NCI-H1048 (cell line): ENCODE results near the gene IGFBPL1.
"Not testable (repeated sequence)": the region's sequence is repeated elsewhere in the genome, so short reads cannot be mapped to it uniquely, and the experiment has no call there.

Experiments used
- DNase-seq: peaks from one replicate; lab custom pipeline; 2025; lab: John Stamatoyannopoulos, UW

IGFBPL1 gene

DNA sequence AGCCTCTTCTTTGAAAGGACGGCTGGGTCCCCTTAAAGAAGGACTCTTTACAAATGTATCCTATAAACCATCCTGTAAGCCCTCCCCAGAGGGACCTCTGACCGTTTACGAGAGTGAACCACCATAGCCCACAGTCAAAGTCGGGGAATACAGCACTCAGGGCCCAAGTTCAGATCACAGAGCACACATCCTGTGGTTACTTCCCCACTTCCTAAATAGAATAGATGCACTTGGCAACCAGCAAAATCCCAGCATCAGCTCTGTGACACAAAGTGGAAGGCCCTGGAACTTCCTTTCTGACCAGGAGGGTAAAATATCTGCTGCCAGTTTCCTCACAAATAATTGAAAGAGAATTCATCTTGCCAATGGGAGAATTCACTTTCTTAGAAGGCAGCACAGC, 6.9 kb upstream of the IGFBPL1 start:
- DNase-seq: no peak

DNA sequence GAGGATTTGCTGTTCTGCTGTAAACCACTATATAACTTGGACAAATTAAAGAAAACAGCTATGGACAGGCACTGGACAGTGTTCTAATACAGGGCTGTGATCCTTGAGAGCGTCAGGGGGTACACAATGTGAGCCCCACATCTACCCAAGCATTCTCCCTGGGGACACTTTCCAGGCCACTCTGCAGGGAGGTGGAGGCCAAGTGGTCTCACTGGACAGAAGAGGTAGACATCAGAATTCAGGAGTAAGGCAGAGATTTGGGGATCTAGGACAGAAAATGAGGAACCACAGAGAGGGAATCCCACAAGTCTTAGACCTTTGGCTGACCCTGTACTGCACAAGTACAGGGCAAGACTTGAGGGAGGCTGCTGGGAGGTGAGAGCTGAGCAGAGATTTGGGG, 3.8 kb upstream of the IGFBPL1 start:
- DNase-seq: no peak

DNA sequence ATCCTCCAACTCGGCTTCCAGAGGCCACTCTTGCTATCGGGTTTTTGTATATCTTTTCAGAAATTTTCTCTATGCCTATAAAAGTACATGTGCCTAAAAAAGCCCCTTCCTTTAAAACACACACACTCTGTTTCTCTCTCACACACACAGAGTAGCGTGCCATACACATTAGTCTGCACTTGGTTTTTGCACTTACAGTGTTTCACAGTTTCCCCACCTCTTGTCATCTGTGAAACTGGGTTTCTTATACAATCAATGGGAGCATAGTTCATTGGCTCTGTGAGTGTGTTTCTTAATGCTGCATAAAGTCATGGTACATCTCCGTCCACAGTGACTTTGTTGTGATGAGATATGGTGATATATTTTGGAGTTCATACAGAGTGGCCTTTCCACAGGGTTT, 664 bp upstream of the IGFBPL1 start:
- no peak for DNase-seq

DNA sequence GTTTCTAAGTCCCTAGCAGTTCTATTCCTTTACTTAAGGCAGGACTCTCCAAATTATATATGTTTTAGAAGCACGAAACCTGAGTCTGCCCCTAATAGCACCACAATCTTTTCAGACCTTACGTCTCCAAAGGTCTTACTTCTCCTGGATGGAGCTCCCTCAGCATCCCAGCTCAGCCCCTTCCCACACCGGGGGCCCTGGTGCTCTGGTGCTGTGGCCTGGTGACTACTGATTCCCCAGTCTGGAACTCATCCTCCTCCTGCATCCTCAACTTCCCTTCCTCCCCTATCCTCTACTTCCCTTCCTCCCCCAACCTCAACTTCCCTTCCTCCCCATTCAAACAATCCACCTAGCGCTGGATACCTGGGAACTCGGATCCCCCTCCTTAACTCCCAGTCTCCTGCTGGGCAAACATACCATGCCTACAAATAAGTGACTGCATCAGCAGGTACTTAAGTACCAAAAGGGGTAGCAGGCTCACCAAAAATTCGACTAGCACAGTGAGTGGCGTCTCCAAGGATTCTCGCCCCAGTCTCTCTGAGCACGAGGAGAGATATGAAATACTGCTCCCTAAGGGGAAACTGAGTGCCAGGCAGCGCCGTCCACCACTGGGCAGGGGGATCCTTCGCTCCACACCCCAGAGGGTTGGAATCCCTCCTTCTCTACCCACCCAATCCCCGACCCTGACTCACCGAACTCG, 831 bp downstream of the IGFBPL1 start:
- no peak for DNase-seq

DNA sequence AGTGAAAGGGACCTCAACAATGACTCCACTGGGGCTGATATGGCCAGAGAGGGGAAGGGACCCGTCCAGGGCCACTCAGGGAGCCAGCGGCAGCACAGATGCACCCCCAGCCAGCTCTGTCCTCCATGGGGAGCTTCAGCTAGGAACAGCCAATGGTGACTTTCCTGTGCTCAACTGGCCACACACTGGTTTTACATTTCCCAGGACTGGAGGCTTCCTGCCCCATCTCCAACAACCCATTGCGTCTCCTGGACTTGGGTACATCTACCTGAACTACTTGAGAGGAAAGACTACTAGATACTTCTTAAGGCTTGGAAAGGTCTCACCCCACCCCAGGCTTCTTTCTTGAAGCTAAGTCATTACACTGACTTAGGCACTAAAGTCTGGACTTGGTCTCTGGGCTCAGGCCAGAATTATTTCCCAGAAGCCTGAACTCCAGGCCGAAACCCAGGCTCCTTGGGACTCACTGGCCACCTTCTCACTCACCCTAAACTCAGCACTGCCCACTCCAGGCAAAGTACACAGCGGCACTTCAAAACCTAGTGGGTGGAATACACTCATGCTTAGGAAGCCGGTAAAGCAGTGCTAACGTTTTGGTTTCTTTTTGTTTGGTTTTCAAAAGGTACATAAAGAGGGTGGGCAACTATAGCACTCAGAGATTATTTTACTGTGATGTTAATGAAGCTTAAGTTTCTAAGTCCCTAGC, 1.5 kb downstream of the IGFBPL1 start:
- no peak for DNase-seq

DNA sequence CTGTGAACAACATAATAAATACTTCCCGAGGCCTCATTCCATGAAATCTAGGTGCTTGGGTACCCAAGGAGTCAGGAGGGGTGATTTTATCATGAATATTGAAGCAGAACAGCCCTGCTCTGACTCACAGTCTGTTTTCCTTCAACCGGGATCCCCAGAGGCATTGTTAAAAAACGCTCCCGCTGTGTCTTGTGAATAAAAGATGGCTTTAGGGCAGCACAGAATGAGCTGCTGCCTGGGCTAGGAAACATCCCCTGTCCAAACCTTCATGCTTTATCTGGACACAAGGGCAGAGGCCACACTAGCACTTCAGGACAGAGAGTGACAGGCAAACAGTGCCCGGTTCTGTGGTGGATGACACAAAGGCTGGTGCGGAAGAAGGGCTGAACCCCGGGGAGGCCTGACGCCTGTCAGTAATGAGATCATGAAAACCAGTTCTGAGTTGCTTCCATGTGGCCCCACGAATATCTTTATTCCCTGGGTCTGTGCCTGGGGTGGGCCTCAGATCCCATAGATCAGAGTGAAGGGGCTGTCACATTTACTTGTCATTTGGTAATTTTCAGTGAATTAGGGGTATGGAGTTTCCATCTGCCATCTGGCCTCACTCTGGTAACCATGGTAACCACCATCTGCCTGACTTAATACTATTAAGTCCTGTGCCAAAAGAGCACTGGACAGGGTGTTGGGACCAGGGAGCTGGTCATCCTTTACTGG, 2.6 kb downstream of the IGFBPL1 start:
- DNase-seq: no peak

DNA sequence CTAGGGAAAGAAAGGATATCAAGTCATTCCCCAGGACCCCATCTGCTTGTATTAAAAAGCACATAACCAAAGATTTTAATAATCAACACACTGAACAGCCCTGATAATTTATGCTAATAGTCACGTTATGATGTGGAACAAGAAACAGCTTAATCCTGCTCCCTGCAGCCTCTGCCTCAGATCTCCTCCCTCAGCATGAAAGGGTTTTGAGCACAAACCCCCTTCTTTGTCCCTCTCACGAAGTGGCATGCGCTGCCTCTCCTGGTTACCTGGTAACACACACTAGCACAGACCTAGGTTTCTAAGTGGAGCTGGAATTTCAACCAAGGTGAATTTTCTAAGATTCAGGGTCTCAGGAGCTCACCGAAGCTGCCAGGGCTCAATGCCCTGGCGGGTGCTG, 5.1 kb downstream of the IGFBPL1 start:
- DNase-seq: no peak

DNA sequence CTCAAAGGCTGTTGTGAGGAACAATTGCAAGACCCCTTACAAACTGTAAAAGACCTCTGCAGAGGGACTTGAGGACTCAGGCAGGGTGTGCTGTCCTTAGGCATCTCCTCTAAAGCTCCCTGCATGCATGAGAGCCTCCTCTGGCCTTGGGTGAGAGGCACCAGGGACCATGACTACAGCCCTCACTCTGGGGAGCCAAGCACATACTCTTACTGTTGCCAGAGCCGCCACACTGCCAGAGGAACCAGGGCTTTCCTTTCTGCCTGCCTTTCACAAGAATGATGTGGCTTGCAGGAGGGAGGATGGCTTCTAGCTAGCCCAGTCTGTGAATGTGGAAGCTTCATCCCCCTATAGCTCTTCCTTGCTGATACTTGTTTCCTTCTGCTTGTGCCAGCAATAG, 5.9 kb downstream of the IGFBPL1 start:
- no peak for DNase-seq

DNA sequence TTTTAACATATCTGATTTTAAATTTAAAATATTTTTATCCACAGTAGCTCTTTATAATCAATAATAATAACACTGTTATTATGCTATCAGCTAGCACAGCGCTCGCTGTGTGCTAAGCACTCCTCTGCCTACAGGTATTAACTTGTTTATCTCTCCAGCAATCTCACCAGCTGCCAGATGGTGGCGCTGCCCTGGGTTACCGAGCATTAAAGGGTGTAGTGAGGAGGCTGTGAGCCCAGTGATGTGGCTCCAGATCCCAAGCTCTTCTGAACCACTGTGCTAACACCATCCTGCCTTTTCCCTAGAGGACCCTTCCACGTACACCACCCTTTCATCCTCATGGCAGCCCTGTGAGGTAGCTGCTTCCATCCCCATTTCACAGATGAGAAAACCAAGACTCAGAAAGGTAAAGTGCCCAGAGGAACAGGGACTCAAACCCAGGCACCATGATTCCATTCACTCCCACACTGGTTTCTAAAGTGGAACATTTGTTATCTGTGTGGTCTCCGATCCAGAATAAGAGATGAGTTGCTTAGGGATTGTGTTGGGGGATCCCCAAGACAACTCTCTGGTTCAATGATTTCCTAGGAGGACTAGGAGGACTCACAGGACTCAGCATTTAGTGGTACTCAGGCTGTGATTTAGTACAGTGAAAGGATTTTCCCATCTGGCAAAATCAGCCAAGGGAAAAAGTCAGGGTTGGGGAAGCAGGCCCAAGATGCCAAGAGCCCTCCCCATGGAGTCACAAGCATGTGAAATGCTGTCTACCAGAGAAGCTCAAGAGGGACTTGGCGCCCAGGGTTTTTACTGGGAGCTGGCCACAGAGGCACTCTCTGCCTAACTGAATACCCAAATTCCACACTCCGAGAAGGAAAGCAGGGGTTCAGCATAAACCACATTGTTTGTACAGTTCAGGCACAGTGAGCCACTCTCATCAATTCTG, 7.0 kb downstream of the IGFBPL1 start:
- DNase-seq: no peak

DNA sequence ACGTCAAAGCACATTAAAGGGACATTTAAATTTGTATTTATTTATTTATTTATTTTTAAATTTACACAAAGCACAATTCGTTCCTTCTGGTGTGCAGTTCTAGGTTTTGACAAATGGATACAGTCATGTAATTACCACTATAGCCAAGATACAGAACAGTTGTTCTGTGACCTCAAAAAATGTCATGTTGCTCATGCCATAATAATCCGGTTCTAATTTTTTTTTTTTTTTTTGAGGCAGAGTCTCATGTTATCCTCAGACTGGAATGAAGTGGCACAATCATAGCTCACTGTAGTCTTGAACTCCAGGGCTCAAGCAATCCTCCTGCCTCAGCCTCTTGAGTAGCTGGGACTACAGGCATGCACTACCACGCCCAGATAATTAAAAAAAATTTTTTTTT, 7.8 kb downstream of the IGFBPL1 start:
- no peak for DNase-seq

DNA sequence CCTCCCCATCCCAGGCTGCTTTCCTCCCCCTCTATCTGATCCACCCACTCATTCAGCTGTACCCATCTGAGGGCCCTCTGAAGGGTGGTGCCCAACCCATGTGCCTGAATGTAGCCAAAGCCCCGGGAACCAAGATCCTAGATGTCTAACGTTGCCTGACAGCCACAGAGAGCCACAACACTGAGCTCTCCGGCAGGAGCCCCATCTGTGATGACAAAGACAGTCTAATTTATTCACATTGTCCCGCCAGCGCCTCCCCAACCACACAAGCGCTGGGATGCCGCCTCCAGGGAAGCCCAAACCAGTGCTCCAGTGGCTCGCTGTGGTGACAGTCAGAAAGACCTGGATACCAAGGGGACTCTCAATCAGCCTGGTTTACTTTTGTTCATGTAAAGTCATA, 8.4 kb downstream of the IGFBPL1 start:
- DNase-seq: no peak

DNA sequence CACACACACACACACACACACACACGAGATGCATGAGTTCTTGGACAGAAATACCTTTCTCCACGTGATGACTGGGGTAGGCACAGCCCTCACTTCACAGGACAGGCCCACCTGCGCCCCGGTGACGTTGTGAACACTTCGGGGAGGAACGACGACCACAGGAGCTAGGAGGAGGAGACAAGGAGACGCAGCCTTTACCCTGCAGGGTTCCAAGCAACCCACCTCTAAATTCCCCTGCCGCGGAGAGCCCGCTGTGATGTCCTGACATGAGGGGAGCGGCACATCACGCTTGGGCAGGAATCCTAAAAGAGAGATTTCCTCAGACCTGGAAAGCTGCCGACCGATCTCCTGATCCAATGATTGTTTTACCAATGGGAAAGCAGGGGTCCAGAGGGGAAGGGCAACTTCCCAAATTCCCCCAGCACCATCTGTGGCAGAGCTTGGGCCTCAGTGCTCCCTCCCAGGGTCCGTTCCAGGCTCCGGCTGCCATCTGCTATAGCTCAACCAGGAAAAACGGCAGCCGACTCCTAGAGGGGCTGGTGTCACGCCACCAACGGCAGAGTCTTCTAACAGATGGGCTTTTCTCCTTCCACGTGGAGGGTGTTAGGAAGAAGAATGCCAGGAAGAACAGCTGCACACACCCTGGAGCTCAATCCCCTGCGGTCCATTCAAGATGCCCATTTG, 10.1 kb downstream of the IGFBPL1 start:
- no peak for DNase-seq

DNA sequence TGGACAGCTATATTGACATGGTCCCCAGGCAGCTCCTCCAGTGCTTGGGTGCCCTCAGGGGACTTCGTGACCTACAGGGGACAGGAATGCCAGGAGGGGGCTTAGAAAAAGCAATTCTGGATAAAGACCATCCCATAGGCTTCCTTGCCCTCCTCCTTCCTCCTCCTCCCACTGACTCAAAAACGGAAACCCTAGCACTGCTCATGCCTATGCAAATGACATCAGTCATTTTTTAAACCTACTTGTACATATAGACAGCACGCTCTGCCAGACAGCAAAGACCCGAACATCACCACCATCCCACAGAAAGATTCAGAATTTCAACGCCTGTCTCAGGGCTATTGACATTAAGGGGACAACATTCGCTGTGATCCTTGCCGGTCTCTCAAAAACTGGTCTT, 11.0 kb downstream of the IGFBPL1 start:
- DNase-seq: no peak

DNA sequence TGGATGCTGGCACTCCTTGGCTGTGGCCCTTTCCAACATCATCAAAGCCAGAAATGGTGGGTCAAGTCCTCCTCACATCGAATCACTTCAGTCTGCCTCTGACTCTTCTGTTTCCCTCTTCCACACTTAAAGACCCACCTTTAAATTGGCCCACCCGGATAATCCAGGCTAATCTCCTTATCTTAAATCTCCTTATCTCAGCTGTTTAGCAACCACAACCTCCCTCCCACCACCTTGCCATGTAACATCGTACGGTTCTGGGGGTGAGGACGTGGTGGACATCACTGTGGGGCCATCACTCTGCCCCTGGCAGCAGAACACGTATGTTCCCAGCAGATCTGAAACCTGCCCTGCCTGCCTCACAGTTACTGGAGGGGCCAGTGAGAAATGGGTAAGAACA, 11.5 kb downstream of the IGFBPL1 start:
- no peak for DNase-seq

DNA sequence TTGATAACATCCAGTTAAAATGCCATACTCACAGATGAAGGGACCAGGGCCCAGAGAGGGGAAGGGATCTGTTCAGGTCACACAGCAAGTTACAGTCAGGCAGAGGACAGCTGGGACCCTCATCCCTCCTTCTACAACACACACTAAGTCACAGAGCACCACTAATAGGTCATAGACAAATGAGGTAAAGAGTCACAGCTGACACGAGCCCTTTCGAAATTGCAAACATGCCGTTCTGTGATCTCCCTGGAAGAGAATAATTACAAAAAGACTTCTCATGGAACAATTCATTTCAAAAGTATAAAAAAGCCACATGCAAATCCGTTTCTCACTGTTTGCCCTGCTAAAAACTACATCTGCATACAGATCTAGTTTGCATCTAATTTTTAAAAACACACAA, 15.5 kb downstream of the IGFBPL1 start:
- no peak for DNase-seq

DNA sequence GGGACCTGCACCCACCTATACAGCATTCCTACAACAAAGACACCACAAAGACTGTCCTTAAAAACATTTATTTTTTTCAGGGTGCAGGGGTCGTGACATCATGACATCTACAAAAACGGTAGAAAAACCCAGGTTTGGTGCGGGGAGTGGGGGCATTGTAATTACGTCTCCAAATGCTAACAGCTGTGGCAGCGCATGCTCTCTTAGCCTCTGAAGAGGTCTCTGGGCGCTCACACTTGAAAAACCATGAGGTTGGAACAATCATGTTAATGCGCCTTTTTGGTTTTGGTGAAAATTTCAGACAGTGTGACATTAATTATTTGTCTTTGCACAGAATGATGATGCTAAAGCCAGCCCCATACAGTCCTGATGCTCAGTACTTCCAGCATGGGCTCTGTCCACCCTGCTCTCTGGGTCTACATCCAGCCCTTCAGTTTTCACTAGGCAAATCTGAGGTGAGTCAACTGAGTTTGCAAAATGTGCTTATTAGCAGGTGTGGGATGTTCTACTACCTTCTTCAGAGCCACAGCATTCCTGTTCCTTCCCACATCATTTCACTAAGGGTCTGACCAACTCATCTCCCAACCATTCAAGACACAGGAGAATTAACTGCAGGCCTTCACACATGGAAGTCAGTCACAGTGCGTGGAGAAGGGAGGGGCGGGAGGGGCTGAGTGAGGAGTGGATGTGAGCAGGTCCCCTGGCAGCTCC, 17.6 kb downstream of the IGFBPL1 start:
- no peak for DNase-seq

DNA sequence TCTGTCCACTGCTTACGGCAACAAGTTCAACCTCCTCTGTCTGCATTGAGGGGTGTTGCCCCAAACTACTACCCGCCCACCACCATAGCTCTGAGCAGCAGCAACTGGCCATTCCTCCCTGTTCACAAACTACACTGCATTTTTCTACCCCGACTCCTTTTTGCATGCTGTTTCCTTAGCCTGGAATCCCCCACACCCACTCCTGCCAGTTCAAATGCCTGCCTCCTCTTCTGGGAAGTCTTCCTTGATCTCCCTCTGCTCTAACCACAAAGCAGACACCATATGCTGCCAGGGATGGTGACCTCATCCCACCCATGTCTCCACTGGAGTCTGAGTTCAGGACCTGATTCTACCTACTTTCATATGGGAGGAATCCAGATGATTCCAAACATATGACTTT, 18.5 kb downstream of the IGFBPL1 start:
- DNase-seq: no peak

DNA sequence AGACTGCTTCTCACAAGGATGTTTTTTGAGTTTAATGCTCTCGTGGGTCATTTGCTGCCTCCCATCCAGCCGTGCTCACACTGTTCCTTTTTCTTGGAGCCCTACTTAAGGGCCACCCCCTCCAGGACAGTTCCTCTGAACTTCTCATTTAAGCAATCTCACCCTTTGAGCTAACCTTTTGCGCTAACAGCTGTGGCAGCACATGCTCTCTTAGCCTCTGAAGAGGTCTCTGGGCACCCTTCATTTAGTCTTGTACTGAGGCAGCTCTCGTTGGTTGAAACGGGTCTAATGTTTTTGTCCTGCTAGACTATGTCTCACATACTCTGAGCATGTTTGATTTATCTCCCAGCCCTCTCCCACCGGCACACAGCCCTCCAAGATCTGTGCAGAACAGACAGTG, 19.9 kb downstream of the IGFBPL1 start:
- no peak for DNase-seq

DNA sequence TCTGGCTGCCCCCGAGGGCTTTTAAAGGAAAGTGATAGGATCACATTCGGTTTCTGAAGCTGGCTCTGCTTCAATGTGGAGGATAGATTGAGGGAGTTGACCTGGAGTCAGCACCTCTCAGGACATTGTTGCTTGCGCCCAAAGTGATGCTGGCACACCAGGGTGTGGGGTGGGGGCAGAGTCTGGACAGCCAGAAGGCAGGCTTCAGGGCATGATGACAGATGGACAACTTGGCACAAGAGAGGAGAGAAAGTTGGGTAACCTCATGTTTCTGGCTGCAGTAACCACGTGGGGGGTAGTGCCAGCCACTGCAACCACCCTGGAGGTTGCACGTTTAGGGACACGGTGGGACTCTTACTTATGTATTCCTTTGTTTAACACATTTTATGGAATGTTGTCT, 22.3 kb downstream of the IGFBPL1 start:
- DNase-seq: no peak

DNA sequence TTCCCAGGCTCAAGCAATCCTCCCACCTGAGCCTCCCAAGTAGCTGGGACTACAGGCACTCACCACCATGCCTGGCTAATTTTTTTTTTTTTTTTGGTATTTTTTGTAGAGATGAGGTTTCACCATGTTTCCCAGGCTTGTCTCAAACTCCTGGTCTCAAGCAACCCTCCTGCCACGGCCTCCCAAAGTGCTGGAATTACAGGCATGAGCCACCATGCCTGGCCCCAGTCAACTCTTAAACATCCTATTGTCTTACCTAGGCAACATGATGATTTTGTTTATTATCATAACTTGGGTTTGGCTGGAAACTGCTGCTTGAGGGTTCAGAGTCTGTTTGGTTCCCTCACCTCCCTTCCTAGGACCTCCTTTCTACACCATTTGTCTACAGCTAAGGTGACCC, 25.1 kb downstream of the IGFBPL1 start:
- DNase-seq: not testable (repeated sequence)

DNA sequence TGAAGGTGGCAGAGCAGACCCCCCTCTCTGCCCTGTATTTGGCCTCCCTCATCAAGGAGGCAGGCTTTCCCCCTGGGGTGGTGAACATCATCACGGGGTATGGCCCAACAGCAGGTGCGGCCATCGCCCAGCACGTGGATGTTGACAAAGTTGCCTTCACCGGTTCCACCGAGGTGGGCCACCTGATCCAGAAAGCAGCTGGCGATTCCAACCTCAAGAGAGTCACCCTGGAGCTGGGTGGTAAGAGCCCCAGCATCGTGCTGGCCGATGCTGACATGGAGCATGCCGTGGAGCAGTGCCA, 27.9 kb downstream of the IGFBPL1 start:
- no peak for DNase-seq
